Activated CD8-positive, alpha-beta memory T cell treated with anti-CD3 and anti-CD28 coated beads for 36 hours (primary cell): Measurements from ENCODE around the gene CACNA1B. TPM values are rescaled to one million over a fixed set of nuclear protein-coding genes. Genes with fewer than 3 reads are reported as not detected.

Source experiments
- CTCF ChIA-PET: fragments of 350-600 bp; sonication (Branson Sonifier 250); formaldehyde crosslinking; loops from one replicate; lab custom pipeline; 2021; ENCODE audit warnings: antibody characterized with exemption; lab: Charles Lee
- POLR2A ChIA-PET: fragments of 350-600 bp; sonication (Branson Sonifier 250); formaldehyde crosslinking; loops from one replicate; lab custom pipeline; 2021; ENCODE audit warnings: antibody characterized with exemption; lab: Charles Lee
- total RNA-seq, 2 experiments: library from RNA; stranded (reverse); gene quantifications; one replicate each; pipeline ENCODE4 v1.2.3, GENCODE V29; 2021

CACNA1B gene
- total RNA-seq, 2 experiments from 2014 or later, result not detected

DNA sequence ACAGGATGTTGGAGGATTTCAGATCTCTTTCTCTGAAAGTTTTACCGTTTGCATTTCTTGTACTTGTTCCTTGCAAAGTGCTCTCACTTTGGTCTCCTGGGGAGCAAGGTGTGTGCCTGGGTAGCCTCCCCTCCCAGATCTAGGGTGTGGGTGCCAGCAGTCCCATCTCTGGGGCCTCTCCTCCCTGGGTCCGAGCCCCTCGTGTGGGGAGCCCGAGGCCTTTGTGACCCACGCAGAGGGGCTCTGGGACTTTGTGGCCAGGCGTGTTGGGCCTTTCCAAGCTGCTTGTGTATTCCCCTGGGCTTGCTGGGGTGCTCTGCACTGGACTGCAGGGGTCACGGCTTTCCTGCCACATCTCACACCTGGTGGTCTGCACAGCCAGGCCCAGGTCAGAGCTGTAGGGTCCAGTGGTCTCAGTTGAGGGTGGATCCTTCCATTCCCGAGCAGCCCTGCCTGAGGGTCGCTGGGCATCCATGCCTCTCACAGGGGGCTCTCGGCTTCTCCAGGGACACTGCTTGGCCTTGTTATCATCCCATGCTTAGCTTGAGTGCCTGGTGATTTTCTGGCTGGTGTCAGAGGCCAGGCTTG, 96.3 kb downstream of the CACNA1B start:
- POLR2A ChIA-PET, result no interaction called here
- CTCF ChIA-PET, result no interaction called here

GRCh38 chr9:137974746-137975526, 97.4 kb downstream of the CACNA1B start:
- ChIA-PET POLR2A (no interaction called here), CTCF (no interaction called here)

- POLR2A ChIA-PET, result no interaction called here
Measured at GRCh38 chr9:137975527-137975913, 97.9 kb downstream of the CACNA1B start.

DNA sequence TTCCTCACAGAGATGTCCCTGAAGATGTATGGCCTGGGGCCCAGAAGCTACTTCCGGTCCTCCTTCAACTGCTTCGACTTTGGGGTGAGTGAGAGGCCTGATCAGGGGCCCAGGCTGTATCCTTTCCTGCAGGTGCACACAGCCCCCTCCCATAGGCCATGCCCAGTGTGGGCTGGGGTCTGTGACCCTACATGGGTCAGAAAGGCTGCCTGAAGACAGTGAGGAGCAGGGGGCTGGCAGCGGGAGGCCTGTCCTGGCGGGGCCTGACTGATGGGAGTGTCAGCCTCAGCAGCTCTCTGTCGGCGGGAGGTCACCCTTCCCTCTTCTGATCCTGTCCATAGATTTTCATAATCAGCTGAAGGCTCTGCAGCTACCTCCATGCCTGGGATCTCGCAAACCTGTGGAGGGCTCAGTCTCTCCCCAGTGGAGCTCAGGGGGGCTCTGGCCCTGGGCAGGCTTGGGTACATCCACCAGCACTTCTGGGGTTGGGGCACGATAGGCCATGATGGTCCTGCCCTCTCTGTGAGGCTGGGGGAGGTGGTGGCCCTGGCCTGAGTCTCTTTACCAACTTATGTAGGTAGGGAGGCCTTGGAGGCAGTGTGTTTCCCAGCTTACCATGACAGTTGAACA, 98.5 kb downstream of the CACNA1B start:
- CTCF ChIA-PET, result no interaction called here
- POLR2A ChIA-PET, result no interaction called here

More at GRCh38 chr9:137975527-137975913, 97.9 kb downstream of the CACNA1B start:
- CTCF ChIA-PET, result no interaction called here

DNA sequence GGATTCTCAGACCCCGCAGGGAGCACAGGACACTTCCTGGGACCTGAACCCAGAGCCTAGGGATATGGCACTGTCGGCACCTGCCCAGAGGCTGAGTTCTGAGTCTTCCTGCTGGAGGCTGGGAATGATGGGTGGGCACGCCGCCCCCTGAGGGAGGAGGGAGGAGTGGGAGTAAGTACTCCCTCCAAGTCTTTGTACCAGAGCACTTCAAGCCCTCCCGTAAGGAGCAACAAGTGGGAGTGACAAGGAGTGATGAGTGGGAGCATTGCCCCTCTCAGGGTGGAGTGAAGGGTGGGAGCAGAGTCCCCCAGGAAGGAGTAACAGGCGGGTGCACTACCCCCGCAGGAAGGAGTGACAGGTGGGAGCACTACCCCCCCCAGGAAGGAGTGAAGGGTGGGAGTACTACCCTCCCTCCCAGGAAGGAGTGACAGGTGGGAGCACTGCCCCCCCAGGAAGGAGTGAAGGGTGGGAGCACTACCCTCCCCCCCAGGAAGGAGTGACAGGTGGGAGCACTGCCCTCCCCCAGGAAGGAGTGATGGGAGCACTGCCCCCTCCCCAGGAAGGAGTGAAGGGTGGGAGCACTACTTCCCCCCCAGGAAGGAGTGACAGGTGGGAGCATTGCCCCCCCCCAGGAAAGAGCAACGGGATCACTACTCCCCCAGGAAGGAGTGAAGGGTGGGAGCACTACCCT, 100.1 kb downstream of the CACNA1B start:
- POLR2A ChIA-PET, result no interaction called here
- CTCF ChIA-PET, result no interaction called here

GRCh38 chr9:137978262-137978714, 100.7 kb downstream of the CACNA1B start:
- ChIA-PET CTCF (no interaction called here), POLR2A (no interaction called here)

- CTCF ChIA-PET, result no interaction called here
- POLR2A ChIA-PET, result no interaction called here
Measured at GRCh38 chr9:137982200-137982599, 104.6 kb downstream of the CACNA1B start.

- POLR2A ChIA-PET, result no interaction called here
Measured at GRCh38 chr9:137984005-137984404, 106.4 kb downstream of the CACNA1B start.

GRCh38 chr9:137984520-137985257, 107.1 kb downstream of the CACNA1B start:
- POLR2A ChIA-PET, result no interaction called here
- CTCF ChIA-PET, result no interaction called here

More at GRCh38 chr9:137984005-137984404, 106.4 kb downstream of the CACNA1B start:
- CTCF ChIA-PET, result no interaction called here

GRCh38 chr9:137985637-137986071, 108.1 kb downstream of the CACNA1B start:
- ChIA-PET POLR2A (no interaction called here), CTCF (no interaction called here)

- CTCF ChIA-PET, result no interaction called here
- POLR2A ChIA-PET, result no interaction called here
Measured at GRCh38 chr9:137986268-137987099, 108.9 kb downstream of the CACNA1B start.

- POLR2A ChIA-PET, result no interaction called here
- CTCF ChIA-PET, result no interaction called here
Measured at GRCh38 chr9:137987244-137988030, 109.9 kb downstream of the CACNA1B start.

- CTCF ChIA-PET, result no interaction called here
- POLR2A ChIA-PET, result no interaction called here
Measured at GRCh38 chr9:137988051-137988450, 110.5 kb downstream of the CACNA1B start.

- CTCF ChIA-PET, result no interaction called here
Measured at GRCh38 chr9:137988701-137989100, 111.1 kb downstream of the CACNA1B start.

GRCh38 chr9:137989156-137989555, 111.6 kb downstream of the CACNA1B start:
- POLR2A ChIA-PET, result no interaction called here
- CTCF ChIA-PET, result no interaction called here

More at GRCh38 chr9:137988701-137989100, 111.1 kb downstream of the CACNA1B start:
- POLR2A ChIA-PET, result no interaction called here

DNA sequence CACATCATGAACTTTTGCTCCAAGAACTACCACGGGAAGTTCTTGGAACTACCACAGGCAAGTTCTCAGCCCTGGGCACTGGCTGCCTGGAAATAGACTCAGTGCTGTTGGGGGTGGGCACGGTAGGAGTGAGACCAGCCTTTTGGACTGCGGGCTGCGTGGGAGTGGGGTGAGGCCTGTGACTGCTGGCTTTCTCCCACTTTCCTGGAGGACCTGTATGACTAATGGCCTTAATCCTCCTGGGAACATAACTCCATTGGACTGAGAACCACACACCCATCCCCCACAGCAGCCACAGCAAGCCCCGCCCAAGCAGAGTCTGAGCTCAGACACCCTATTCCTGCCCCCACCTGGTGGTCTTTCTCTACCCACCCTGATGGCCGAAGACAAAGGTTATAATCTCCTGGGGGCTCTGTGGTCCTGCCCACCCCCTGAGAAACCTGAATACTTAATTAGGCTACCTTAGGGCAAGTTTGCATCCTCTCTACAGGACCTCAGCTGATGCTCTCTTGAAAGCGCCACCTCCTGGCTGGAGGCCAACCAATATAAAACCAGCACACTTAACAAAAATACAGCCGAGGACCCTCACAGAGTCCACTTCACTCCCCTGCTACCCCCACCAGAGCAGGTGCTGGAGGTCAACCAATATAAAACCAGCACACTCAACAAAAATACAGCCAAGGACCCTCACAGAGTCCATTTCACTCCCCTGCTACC, 112.6 kb downstream of the CACNA1B start:
- CTCF ChIA-PET, result no interaction called here
- POLR2A ChIA-PET, result no interaction called here
